ENCODE measurements around the gene TPPP.
"Not testable (repeated sequence)": the region's sequence is repeated elsewhere in the genome, so short reads cannot be mapped to it uniquely, and the experiment has no call there.

DNA sequence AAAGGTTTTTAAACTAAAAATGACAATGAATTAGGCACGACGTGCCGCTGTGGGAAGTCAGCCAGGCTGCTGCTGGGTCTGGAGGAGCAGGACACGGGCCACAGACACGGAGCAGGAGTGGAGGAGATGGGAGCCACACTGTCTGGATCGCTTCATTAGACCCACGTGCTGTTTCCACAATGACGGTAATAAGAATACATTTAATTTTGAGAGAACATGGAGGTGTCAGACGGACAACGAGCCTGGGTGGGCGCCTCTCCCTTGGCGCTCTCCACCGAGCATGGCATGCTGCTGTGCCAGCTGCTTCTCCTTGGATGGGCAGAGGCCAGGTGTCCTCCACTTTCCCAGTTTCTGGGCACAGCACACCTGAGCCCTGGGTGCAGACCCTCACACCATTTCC is 12.3 kb downstream of the TPPP start:
- TF ChIP-seq, protein P1, sequence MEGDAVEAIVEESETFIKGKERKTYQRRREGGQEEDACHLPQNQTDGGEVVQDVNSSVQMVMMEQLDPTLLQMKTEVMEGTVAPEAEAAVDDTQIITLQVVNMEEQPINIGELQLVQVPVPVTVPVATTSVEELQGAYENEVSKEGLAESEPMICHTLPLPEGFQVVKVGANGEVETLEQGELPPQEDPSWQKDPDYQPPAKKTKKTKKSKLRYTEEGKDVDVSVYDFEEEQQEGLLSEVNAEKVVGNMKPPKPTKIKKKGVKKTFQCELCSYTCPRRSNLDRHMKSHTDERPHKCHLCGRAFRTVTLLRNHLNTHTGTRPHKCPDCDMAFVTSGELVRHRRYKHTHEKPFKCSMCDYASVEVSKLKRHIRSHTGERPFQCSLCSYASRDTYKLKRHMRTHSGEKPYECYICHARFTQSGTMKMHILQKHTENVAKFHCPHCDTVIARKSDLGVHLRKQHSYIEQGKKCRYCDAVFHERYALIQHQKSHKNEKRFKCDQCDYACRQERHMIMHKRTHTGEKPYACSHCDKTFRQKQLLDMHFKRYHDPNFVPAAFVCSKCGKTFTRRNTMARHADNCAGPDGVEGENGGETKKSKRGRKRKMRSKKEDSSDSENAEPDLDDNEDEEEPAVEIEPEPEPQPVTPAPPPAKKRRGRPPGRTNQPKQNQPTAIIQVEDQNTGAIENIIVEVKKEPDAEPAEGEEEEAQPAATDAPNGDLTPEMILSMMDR (IDR thresholded peaks at IDR 0.05): not testable (repeated sequence)
- not testable (repeated sequence) for TF ChIP-seq POLR2A (IDR thresholded peaks at IDR 0.05)
